Subcutaneous adipose tissue (tissue), 4 donors: ENCODE data around the gene RPL38. TPM values are rescaled to one million over a fixed set of nuclear protein-coding genes. Genes with fewer than 3 reads are reported as not detected.

ENCODE experiments used
- CTCF ChIP-seq: fragments of 450-650 bp; IDR thresholded peaks from one replicate; pipeline ENCODE4 v1.5.1; 2016; ENCODE audit warnings: low read depth, mild to moderate bottlenecking, control low read depth, antibody characterized with exemption, moderate library complexity
- total RNA-seq, 4 donors: library from RNA; depleted of rRNA; stranded (reverse); fragments of >200 nt; gene quantifications; one replicate each; pipeline ENCODE4 v1.1.0, GENCODE V29; 2016

RPL38 gene
- total RNA-seq, 4 donors from 2014 or later: 410 to 881 (median 581) TPM

GRCh38 chr17:74257311-74257710 is 53.8 kb downstream of the RPL38 start:
- TF ChIP-seq CTCF: no peak

- no peak for TF ChIP-seq CTCF
Measured at GRCh38 chr17:74259667-74260524, 56.4 kb downstream of the RPL38 start.

Other genes starting within 250 kb of the RPL38 start
- gene TTYH2, start 9.9 kb downstream of the RPL38 start, total RNA-seq: 10 to 100 TPM in 1 of 4 donors, 1 to 10 TPM in 3; 4.6 to 14.4 (median 5.9) TPM
- not detected for gene DNAI2, start 70.6 kb downstream of the RPL38 start, total RNA-seq
- gene KIF19, start 122.5 kb downstream of the RPL38 start, total RNA-seq: 1 to 10 TPM in 2 of 4 donors, under 1 TPM in 2; 0.49 to 8.5 (median 0.89) TPM
- not detected for gene BTBD17, start 158.2 kb downstream of the RPL38 start, total RNA-seq
- under 1 TPM in 1 of 4 donors, not detected in 3; 0.22 TPM for gene GPR142, start 163.8 kb downstream of the RPL38 start, total RNA-seq
- 10 to 100 TPM in 2 of 4 donors, 1 to 10 TPM in 2; 3.8 to 19.8 (median 9.9) TPM for gene GPRC5C, start 228.4 kb downstream of the RPL38 start, total RNA-seq